GM21528 (cell line): ENCODE data around the gene DENND1A.

Experiments
- ATAC-seq: cut with Tn5 transposase; IDR thresholded peaks from one replicate; pipeline ENCODE4 v1.9.1; 2021; ENCODE audit warnings: mild to moderate bottlenecking, moderate library complexity; ENCODE audit not compliant: unreplicated experiment, low FRiP score

The DENND1A gene

DNA sequence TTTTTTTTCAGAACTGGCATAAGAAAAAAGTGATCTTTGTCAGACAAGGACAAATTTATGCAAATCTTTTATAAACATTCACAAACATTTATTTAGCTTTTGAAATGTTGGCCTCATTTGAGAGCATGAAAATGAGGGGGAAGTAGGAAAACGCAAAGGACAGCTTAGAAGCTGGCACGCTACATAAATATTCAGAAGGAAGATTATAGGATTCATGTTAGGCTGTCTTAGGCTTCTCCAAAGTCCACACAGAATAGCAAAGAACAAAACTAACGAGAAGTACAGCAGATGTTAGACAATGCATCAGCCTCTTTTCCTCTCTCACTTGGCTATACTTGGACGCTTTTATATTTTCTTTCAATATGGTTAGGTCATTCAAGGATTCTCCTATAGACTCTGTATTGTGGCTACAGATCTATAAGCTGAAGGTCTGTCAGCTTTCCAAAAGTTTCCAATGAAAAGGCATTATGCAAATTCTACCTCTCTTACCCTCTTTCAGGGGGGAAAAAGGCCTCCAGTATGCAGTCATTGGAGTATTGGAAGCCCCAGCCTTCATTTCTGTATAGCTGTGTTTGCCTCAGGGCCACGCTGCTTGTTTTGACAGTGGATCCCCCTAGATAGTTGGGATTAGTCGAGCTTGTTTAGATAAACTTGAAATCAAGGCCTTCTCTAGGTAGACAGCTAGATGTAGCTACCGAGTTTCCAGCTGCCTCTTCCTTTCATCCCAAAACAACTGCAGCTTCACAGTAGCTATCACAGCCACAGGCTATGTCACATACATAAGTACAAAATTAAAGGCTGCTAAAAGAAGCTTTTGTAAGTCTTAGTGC, 153.0 kb downstream of the DENND1A start:
- no peak for ATAC-seq

- no peak for ATAC-seq
Observed at GRCh38 chr9:123775289-123776284, 154.3 kb downstream of the DENND1A start.

DNA sequence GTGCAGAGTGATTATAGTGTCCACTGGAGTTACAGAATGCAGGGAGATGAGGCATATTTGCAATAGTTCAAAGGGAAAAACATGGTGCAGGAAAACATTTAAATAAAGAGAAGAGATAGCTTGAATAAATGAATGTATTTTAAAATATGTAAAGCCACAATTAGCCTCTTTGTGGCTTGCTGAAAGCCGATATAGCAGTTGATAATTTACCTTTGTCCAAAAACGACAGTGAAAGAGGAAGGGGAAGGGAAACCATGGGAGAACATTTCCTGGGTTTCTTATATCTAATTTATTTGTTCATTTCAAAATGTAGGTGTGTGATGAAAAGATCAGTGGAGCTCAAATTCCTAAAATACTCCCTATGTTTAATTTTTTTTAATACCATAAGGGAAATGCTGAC, 156.1 kb downstream of the DENND1A start:
- ATAC-seq: no peak

DNA sequence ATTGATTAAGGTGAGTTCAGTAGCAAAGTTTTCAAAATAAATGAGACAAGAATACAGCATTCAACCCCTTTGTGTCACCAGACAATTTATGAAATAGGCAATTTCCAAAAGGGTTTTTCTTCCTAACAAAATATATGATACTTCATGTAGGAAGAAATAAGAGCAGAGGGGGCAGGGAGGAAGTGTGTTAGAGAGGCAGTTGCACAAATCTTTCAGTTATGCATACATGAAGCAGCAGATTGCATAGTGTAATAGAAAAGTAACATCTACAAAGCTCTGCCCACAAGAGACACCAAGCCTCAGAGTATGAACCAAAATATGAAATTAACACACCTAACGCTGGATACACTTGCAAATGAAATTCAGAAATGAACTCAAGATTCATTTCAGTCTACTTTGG, 157.0 kb downstream of the DENND1A start:
- no peak for ATAC-seq

DNA sequence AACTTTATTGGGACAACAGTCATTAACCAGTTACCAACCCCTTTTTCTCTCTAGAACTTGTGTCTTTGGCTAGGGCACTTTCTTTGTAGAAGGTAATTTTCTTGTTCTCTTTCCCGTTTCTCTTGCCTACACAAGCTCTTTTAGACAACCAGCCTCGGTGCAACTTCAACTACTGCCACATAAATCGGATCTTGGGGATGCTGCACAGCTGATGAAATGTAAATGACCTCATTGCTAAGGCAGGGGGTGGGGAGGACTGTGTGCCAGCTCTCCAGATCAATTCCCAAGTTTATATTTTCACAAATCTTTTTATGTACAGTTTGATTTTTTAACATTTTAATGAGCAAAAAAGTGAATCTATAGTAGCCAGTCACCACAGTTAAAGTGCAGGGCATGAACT, 157.6 kb downstream of the DENND1A start:
- no peak for ATAC-seq

- no peak for ATAC-seq
Observed at GRCh38 chr9:123771690-123772089, 158.2 kb downstream of the DENND1A start.

GRCh38 chr9:123769719-123770118, 160.2 kb downstream of the DENND1A start:
- no peak for ATAC-seq

- ATAC-seq: no peak
Observed at GRCh38 chr9:123763910-123764588, 165.9 kb downstream of the DENND1A start.

GRCh38 chr9:123761905-123762605, 167.9 kb downstream of the DENND1A start:
- no peak for ATAC-seq

GRCh38 chr9:123757960-123758359, 172.0 kb downstream of the DENND1A start:
- ATAC-seq: no peak

DNA sequence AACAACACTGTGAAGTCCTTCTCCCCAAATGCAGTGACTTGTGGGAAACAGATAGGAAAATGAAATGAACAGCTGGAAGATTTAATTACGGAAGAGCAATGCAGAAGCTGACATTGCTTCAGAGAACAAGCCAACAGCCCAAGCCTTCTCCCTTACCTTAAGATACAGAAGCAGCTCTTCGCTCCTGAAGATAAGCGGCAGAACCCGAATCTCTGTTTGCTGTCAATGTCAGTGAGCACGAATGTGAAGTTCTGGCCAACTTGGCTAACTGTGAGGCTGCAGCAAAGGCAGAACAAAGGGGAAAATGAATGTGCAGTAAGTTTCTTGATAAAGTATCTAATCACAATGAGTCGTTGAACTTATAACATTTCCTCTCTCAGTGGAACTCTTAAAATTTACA, 172.4 kb downstream of the DENND1A start:
- ATAC-seq: no peak

DNA sequence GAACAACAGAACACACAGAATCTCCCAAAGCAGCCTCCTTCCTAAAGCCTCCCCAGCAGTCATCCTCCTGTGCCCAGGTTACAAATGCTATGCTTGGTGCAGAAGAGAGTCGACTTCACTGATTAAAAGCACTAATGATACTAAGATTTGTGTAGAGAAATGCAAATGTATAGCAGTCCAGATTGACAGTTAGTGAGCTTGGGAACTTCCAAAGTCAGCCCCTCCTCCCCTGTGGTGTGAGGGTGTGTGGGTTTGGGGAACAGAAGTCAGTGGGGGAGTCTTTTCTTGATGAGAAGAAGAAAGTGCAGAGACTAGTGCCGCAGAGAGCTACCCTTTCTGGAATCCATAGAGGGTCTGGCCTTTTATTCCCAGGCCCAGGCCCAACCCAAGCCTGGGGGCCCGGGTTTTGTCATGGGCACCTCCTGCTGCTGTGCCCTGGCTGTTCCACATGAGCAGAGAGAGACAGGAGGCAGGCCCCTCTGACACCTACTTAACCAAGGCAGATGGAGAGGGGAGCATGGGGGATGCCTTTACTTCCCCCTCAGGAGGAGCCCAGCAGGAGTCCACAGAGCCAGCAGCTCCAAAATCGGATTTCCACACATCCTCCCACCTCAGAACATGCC, 173.3 kb downstream of the DENND1A start:
- no peak for ATAC-seq

DNA sequence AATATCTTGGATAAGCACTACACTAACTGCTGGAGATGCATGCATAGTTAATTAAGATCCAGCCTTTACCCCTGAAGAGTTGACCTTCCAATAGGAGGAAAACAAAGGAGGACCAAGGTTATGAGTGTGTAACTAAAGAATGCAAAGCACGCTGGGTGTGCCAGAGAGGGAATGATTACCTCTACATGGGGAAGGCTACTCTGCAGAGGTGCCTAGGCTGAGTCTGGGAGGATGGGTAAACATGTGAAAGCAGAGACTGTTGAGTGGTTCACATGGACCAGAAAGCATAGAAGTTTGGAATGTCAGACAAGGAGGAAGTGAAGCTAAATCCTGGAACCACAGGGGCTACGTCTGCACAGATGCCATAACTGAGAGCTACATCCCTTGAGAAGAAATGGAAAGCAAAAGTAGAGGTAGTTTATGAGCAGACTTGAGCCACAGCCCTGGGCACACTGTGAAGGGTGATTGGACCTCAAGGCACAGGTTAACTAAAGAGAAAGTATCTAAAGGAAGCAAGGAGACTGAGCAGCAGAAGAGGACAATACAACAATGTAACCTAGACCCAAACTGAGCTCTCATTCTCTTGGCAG, 176.2 kb downstream of the DENND1A start:
- no peak for ATAC-seq

- no peak for ATAC-seq
Observed at GRCh38 chr9:123753016-123753415, 176.9 kb downstream of the DENND1A start.

- no peak for ATAC-seq
Observed at GRCh38 chr9:123749580-123750202, 180.2 kb downstream of the DENND1A start.

- ATAC-seq: no peak
Observed at GRCh38 chr9:123746765-123747164, 183.2 kb downstream of the DENND1A start.

GRCh38 chr9:123745933-123746332, 184.0 kb downstream of the DENND1A start:
- no peak for ATAC-seq

GRCh38 chr9:123745451-123745850, 184.5 kb downstream of the DENND1A start:
- no peak for ATAC-seq

DNA sequence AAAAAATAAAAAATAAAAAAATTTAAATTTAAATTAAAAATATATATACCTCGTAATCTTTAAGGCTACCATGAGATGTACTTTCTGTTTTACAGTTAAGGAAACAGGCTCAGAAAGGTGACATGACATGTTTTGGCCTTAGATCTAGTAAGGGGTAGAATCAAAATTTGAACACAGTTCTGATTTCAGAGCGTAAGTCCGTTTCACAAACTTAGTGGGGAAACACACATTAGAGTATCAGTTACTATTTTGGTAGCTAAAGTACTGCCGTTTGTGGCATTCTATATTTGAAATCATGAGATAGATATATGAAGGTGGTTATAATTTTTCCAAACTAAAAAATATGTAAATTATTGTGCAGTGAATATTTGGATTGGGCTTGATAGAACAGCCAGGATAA, 186.2 kb downstream of the DENND1A start:
- ATAC-seq: no peak
